OCI-LY3 (cell line): ENCODE results near the gene IDH1.

Experiments
- H2AFZ ChIP-seq: fragments of 200-600, 300-600 bp; shearing (Covaris generic); 2 replicates; pipeline ENCODE4 v1.6.0; 2014; ENCODE audit warnings: antibody characterized with exemption, low read depth, low read length
- H3K27ac ChIP-seq: fragments of 200-600, 300-600 bp; sonication (generic); 2 replicates; pipeline ENCODE4 v1.5.1; 2014; ENCODE audit warnings: mild to moderate bottlenecking, low read length, moderate library complexity, mixed read lengths
- H3K27me3 ChIP-seq: fragments of 200-600, 300-600 bp; sonication (generic); 2 replicates; pipeline ENCODE4 v1.6.1; 2014; ENCODE audit warnings: low read depth, low read length, mixed read lengths
- H3K36me3 ChIP-seq: fragments of 200-600, 300-600 bp; sonication (generic); replicated peaks from 2 replicates; pipeline ENCODE3; 2014; ENCODE audit warnings: low read depth, low read length, mixed read lengths
- H3K4me1 ChIP-seq: fragments of 300-600, 200-600 bp; sonication (generic); 2 replicates; pipeline ENCODE4 v1.6.1; 2014; ENCODE audit warnings: low read length, mixed read lengths
- H3K4me2 ChIP-seq: fragments of 200-600, 300-600 bp; sonication (generic); 2 replicates; pipeline ENCODE4 v1.6.1; 2014; ENCODE audit warnings: low read length, mixed read lengths
- H3K4me3 ChIP-seq: fragments of 300-600, 200-600 bp; sonication (generic); 2 replicates; pipeline ENCODE4 v1.5.1; 2014; ENCODE audit warnings: antibody characterized with exemption, mild to moderate bottlenecking, low read length, moderate library complexity
- H3K79me2 ChIP-seq: fragments of 300-600, 200-600 bp; shearing (Covaris generic); 2 replicates; pipeline ENCODE4 v1.6.1; 2014; ENCODE audit warnings: mild to moderate bottlenecking, low read length, mixed read lengths
- H3K9ac ChIP-seq: fragments of 300-600, 200-600 bp; shearing (Covaris generic); 2 replicates; pipeline ENCODE4 v1.6.0; 2014; ENCODE audit warnings: mild to moderate bottlenecking, low read length, moderate library complexity
- H3K9me3 ChIP-seq: fragments of 200-600, 300-600 bp; shearing (Covaris generic); 2 replicates; pipeline ENCODE4 v1.6.1; 2014; ENCODE audit warnings: low read length, mixed read lengths; ENCODE audit not compliant: insufficient read depth
- H4K20me1 ChIP-seq: fragments of 200-600, 300-600 bp; sonication (generic); 2 replicates; pipeline ENCODE4 v1.6.1; 2016; ENCODE audit warnings: low read length, mixed read lengths; ENCODE audit not compliant: insufficient read depth
- CTCF ChIP-seq: fragments of 200-600, 300-600 bp; sonication (generic); IDR thresholded peaks from 2 replicates; pipeline ENCODE4 v1.5.1; 2014; ENCODE audit warnings: antibody characterized with exemption, low read length, low read depth
- EZH2phosphoT487 ChIP-seq: fragments of 200-600 bp; shearing (Covaris generic); IDR thresholded peaks from 2 replicates; pipeline ENCODE4 v1.6.1; 2018; ENCODE audit warnings: antibody characterized with exemption, mixed run types, low read depth

IDH1 gene

GRCh38 chr2:208280933-208281332 is 26.1 kb upstream of the IDH1 start:
- Histone ChIP-seq H3K9me3 (no peaks in the 10 kb centered on the region), H3K4me2 (peak overlapping the region; percentile 79), H3K4me3 (peak overlapping the region; percentile 43), H3K9ac (no peak overlapping the region), H3K4me1 (peaks cover 21% of the 10 kb centered on the region), H3K27ac (no peak overlapping the region), H3K27me3 (no peaks in the 10 kb centered on the region), H3K36me3 (peaks cover 67% of the 10 kb centered on the region), H4K20me1 (peaks cover 21% of the 10 kb centered on the region), H2AFZ (no peak overlapping the region), H3K79me2 (0 out of 2 replicates have a peak, but pooled peaks cover 6% of the 10 kb centered on the region)
- TF ChIP-seq EZH2phosphoT487 (no peak), CTCF (no peak)

GRCh38 chr2:208280234-208280633 is 25.4 kb upstream of the IDH1 start:
- Histone ChIP-seq H3K9me3 (no peaks in the 10 kb centered on the region), H3K27ac (no peak overlapping the region), H3K9ac (no peak overlapping the region), H4K20me1 (peaks cover 19% of the 10 kb centered on the region), H3K4me1 (peaks cover 21% of the 10 kb centered on the region), H2AFZ (no peak overlapping the region), H3K27me3 (no peaks in the 10 kb centered on the region), H3K36me3 (peaks cover 70% of the 10 kb centered on the region), H3K4me2 (peak overlapping the region; percentile 79), H3K79me2 (0 out of 2 replicates have a peak, but pooled peaks cover 6% of the 10 kb centered on the region), H3K4me3 (no peak overlapping the region)
- no peak for TF ChIP-seq EZH2phosphoT487
- TF ChIP-seq CTCF, result no peak

GRCh38 chr2:208279236-208279635 is 24.4 kb upstream of the IDH1 start:
- Histone ChIP-seq H3K36me3 (peaks cover 74% of the 10 kb centered on the region), H2AFZ (no peak overlapping the region), H3K4me3 (no peak overlapping the region), H3K9me3 (no peaks in the 10 kb centered on the region), H4K20me1 (peaks cover 21% of the 10 kb centered on the region), H3K9ac (no peak overlapping the region), H3K27me3 (no peaks in the 10 kb centered on the region), H3K4me2 (no peak overlapping the region), H3K79me2 (0 out of 2 replicates have a peak, but pooled peaks cover 6% of the 10 kb centered on the region), H3K4me1 (peaks cover 21% of the 10 kb centered on the region), H3K27ac (no peak overlapping the region)
- no peak for TF ChIP-seq EZH2phosphoT487
- TF ChIP-seq CTCF, result no peak

GRCh38 chr2:208278549-208278948 is 23.7 kb upstream of the IDH1 start:
- Histone ChIP-seq H3K4me1 (peaks cover 21% of the 10 kb centered on the region), H3K36me3 (peaks cover 80% of the 10 kb centered on the region), H3K79me2 (0 out of 2 replicates have a peak, but pooled peaks cover 6% of the 10 kb centered on the region), H3K4me2 (no peak overlapping the region), H3K9me3 (no peaks in the 10 kb centered on the region), H3K27me3 (no peaks in the 10 kb centered on the region), H3K4me3 (no peak overlapping the region), H4K20me1 (peaks cover 21% of the 10 kb centered on the region), H3K9ac (no peak overlapping the region), H3K27ac (no peak overlapping the region), H2AFZ (no peak overlapping the region)
- TF ChIP-seq CTCF (no peak), EZH2phosphoT487 (no peak)
